Vagina (tissue), 2 donors: ENCODE data around the gene SMIM45.

Experiments used
- CTCF ChIP-seq, 3 experiments: fragments of 450-650 bp in 2 of 3; fragments of 200-600 bp in 1 of 3; sonication (generic) in 1 of 3; IDR thresholded peaks; one replicate each; pipeline ENCODE4 v1.5.1; 2017 to 2019; ENCODE audit warnings: antibody characterized with exemption in 3 of 3, mild to moderate bottlenecking in 2 of 3, moderate library complexity in 2 of 3
- POLR2A ChIP-seq, 2 donors: fragments of 450-650 bp; IDR thresholded peaks; one replicate each; pipeline ENCODE4 v1.6.1; 2017; ENCODE audit warnings: antibody characterized with exemption in 2 of 2, mild to moderate bottlenecking in 2 of 2, moderate library complexity in 2 of 2
- POLR2AphosphoS5 ChIP-seq, 2 donors: sonication (generic); formaldehyde crosslinking; IDR thresholded peaks; one replicate each; pipeline ENCODE4 v1.9.0; 2017; ENCODE audit warnings: antibody characterized with exemption in 2 of 2, mild to moderate bottlenecking in 2 of 2, low read depth in 1 of 2; ENCODE audit not compliant: insufficient read depth in 1 of 2

- TF ChIP-seq CTCF (IDR thresholded peaks at IDR 0.05) (no peak), POLR2A (IDR thresholded peaks at IDR 0.05) (no peak), POLR2AphosphoS5 (IDR thresholded peaks at IDR 0.05; ENCODE audit: insufficient read depth in 1 of 2, low read depth in 1 of 2) (no peak)
Observed at GRCh38 chr22:41908411-41909309, 43.3 kb upstream of the SMIM45 start.
